Measurements from ENCODE around the gene MTR. TPM values are rescaled to one million over a fixed set of nuclear protein-coding genes. Genes with fewer than 3 reads are reported as not detected.

MTR gene
- total RNA-seq, 1 experiment from 2014 or later, result 19.4 TPM

- Histone ChIP-seq H4K20me1 (ENCODE audit: insufficient read depth, low read depth, low read length) (no peaks in the 10 kb centered on the region), H3K79me2 (ENCODE audit: low read length) (no peaks in the 10 kb centered on the region), H3K27me3 (ENCODE audit: low read length) (no peaks in the 10 kb centered on the region), H3K9ac (ENCODE audit: low read length) (no peak overlapping the region), H3K9me3 (ENCODE audit: low read length) (no peaks in the 10 kb centered on the region), H3K36me3 (ENCODE audit: insufficient read depth, low read length) (peaks cover 21% of the 10 kb centered on the region; the same call in 1 of the 2 replicates), H3K27ac (ENCODE audit: low read length) (no peak overlapping the region), H2AFZ (ENCODE audit: low read length) (no peak overlapping the region), H3K9me2 (replicated peaks; ENCODE audit: insufficient read depth, low read length) (no peaks in the 10 kb centered on the region), H3K4me3 (ENCODE audit: low read length) (no peak overlapping the region), H3K4me1 (ENCODE audit: low read length) (no peaks in the 10 kb centered on the region), H3K4me2 (ENCODE audit: low read depth, low read length, poor library complexity, severe bottlenecking) (no peak overlapping the region)
- no peak for DNase-seq
Measured at GRCh38 chr1:236888903-236889302, 93.8 kb downstream of the MTR start.

- H3K27ac ChIP-seq (ENCODE audit: low read length), result no peak overlapping the region
- no peak overlapping the region for H3K4me3 ChIP-seq (ENCODE audit: low read length)
- H3K9me2 ChIP-seq (replicated peaks; ENCODE audit: insufficient read depth, low read length), result no peaks in the 10 kb centered on the region
- H3K4me1 ChIP-seq (ENCODE audit: low read length), result no peaks in the 10 kb centered on the region
- no peak overlapping the region for H2AFZ ChIP-seq (ENCODE audit: low read length)
- no peaks in the 10 kb centered on the region for H3K9me3 ChIP-seq (ENCODE audit: low read length)
- no peaks in the 10 kb centered on the region for H4K20me1 ChIP-seq (ENCODE audit: insufficient read depth, low read depth, low read length)
- no peak for DNase-seq
- H3K4me2 ChIP-seq (ENCODE audit: low read depth, low read length, poor library complexity, severe bottlenecking), result no peak overlapping the region
- no peaks in the 10 kb centered on the region for H3K79me2 ChIP-seq (ENCODE audit: low read length)
- no peaks in the 10 kb centered on the region for H3K27me3 ChIP-seq (ENCODE audit: low read length)
- H3K36me3 ChIP-seq (ENCODE audit: insufficient read depth, low read length), result peaks cover 23% of the 10 kb centered on the region; the same call in 1 of the 2 replicates
- no peak overlapping the region for H3K9ac ChIP-seq (ENCODE audit: low read length)
Measured at GRCh38 chr1:236890152-236891056, 95.3 kb downstream of the MTR start.

- no peak for DNase-seq
- no peak overlapping the region for H3K4me3 ChIP-seq (ENCODE audit: low read length)
Measured at GRCh38 chr1:236893626-236894545, 98.8 kb downstream of the MTR start.

GRCh38 chr1:236895665-236896387, 100.7 kb downstream of the MTR start:
- Histone ChIP-seq H3K4me3 (ENCODE audit: low read length) (no peak overlapping the region), H4K20me1 (ENCODE audit: insufficient read depth, low read depth, low read length) (no peaks in the 10 kb centered on the region), H3K4me1 (ENCODE audit: low read length) (no peaks in the 10 kb centered on the region), H3K27me3 (ENCODE audit: low read length) (no peaks in the 10 kb centered on the region), H3K9ac (ENCODE audit: low read length) (no peak overlapping the region), H3K27ac (ENCODE audit: low read length) (no peak overlapping the region), H3K36me3 (ENCODE audit: insufficient read depth, low read length) (peaks cover 31% of the 10 kb centered on the region; the same call in 1 of the 2 replicates), H3K9me3 (ENCODE audit: low read length) (no peaks in the 10 kb centered on the region), H3K79me2 (ENCODE audit: low read length) (no peaks in the 10 kb centered on the region), H3K4me2 (ENCODE audit: low read depth, low read length, poor library complexity, severe bottlenecking) (no peak overlapping the region), H2AFZ (ENCODE audit: low read length) (no peak overlapping the region), H3K9me2 (replicated peaks; ENCODE audit: insufficient read depth, low read length) (no peaks in the 10 kb centered on the region)
- no peak for DNase-seq

More at GRCh38 chr1:236893626-236894545, 98.8 kb downstream of the MTR start:
- no peaks in the 10 kb centered on the region for H3K9me3 ChIP-seq (ENCODE audit: low read length)
- no peaks in the 10 kb centered on the region for H4K20me1 ChIP-seq (ENCODE audit: insufficient read depth, low read depth, low read length)
- peaks cover 22% of the 10 kb centered on the region; the same call in 1 of the 2 replicates for H3K36me3 ChIP-seq (ENCODE audit: insufficient read depth, low read length)
- H3K4me2 ChIP-seq (ENCODE audit: low read depth, low read length, poor library complexity, severe bottlenecking), result no peak overlapping the region
- H3K27me3 ChIP-seq (ENCODE audit: low read length), result no peaks in the 10 kb centered on the region
- H3K9ac ChIP-seq (ENCODE audit: low read length), result no peak overlapping the region
- no peaks in the 10 kb centered on the region for H3K9me2 ChIP-seq (replicated peaks; ENCODE audit: insufficient read depth, low read length)
- no peak overlapping the region for H3K27ac ChIP-seq (ENCODE audit: low read length)
- no peak overlapping the region for H2AFZ ChIP-seq (ENCODE audit: low read length)
- no peaks in the 10 kb centered on the region for H3K79me2 ChIP-seq (ENCODE audit: low read length)
- H3K4me1 ChIP-seq (ENCODE audit: low read length), result no peaks in the 10 kb centered on the region

GRCh38 chr1:236896716-236897115, 101.6 kb downstream of the MTR start:
- no peaks in the 10 kb centered on the region for H3K27me3 ChIP-seq (ENCODE audit: low read length)
- H3K36me3 ChIP-seq (ENCODE audit: insufficient read depth, low read length), result peaks cover 35% of the 10 kb centered on the region; the same call in 1 of the 2 replicates
- no peaks in the 10 kb centered on the region for H3K9me3 ChIP-seq (ENCODE audit: low read length)
- no peak overlapping the region for H3K4me2 ChIP-seq (ENCODE audit: low read depth, low read length, poor library complexity, severe bottlenecking)
- H3K79me2 ChIP-seq (ENCODE audit: low read length), result no peaks in the 10 kb centered on the region
- H2AFZ ChIP-seq (ENCODE audit: low read length), result no peak overlapping the region
- H3K9me2 ChIP-seq (replicated peaks; ENCODE audit: insufficient read depth, low read length), result no peaks in the 10 kb centered on the region
- no peaks in the 10 kb centered on the region for H3K4me1 ChIP-seq (ENCODE audit: low read length)
- no peak overlapping the region for H3K27ac ChIP-seq (ENCODE audit: low read length)
- no peak overlapping the region for H3K9ac ChIP-seq (ENCODE audit: low read length)
- no peak for DNase-seq
- H3K4me3 ChIP-seq (ENCODE audit: low read length), result no peak overlapping the region
- H4K20me1 ChIP-seq (ENCODE audit: insufficient read depth, low read depth, low read length), result no peaks in the 10 kb centered on the region

GRCh38 chr1:236904892-236905741, 110.0 kb downstream of the MTR start:
- H3K4me2 ChIP-seq (ENCODE audit: low read depth, low read length, poor library complexity, severe bottlenecking), result no peak overlapping the region

GRCh38 chr1:236907205-236907604, 112.1 kb downstream of the MTR start:
- Histone ChIP-seq H3K27ac (ENCODE audit: low read length) (no peak overlapping the region), H3K9me2 (replicated peaks; ENCODE audit: insufficient read depth, low read length) (no peaks in the 10 kb centered on the region), H3K27me3 (ENCODE audit: low read length) (no peaks in the 10 kb centered on the region), H3K4me2 (ENCODE audit: low read depth, low read length, poor library complexity, severe bottlenecking) (no peak overlapping the region), H3K36me3 (ENCODE audit: insufficient read depth, low read length) (peaks cover 7% of the 10 kb centered on the region), H4K20me1 (ENCODE audit: insufficient read depth, low read depth, low read length) (no peaks in the 10 kb centered on the region), H3K9me3 (ENCODE audit: low read length) (no peaks in the 10 kb centered on the region), H2AFZ (ENCODE audit: low read length) (no peak overlapping the region), H3K4me3 (ENCODE audit: low read length) (no peak overlapping the region), H3K79me2 (ENCODE audit: low read length) (no peaks in the 10 kb centered on the region), H3K4me1 (ENCODE audit: low read length) (no peaks in the 10 kb centered on the region), H3K9ac (ENCODE audit: low read length) (no peak overlapping the region)
- DNase-seq, result no peak

More at GRCh38 chr1:236904892-236905741, 110.0 kb downstream of the MTR start:
- Histone ChIP-seq H3K27ac (ENCODE audit: low read length) (no peak overlapping the region), H4K20me1 (ENCODE audit: insufficient read depth, low read depth, low read length) (no peaks in the 10 kb centered on the region), H3K36me3 (ENCODE audit: insufficient read depth, low read length) (peaks cover 12% of the 10 kb centered on the region), H2AFZ (ENCODE audit: low read length) (no peak overlapping the region), H3K9ac (ENCODE audit: low read length) (no peak overlapping the region), H3K9me2 (replicated peaks; ENCODE audit: insufficient read depth, low read length) (no peaks in the 10 kb centered on the region), H3K27me3 (ENCODE audit: low read length) (no peaks in the 10 kb centered on the region), H3K4me1 (ENCODE audit: low read length) (no peaks in the 10 kb centered on the region), H3K79me2 (ENCODE audit: low read length) (no peaks in the 10 kb centered on the region), H3K9me3 (ENCODE audit: low read length) (no peaks in the 10 kb centered on the region), H3K4me3 (ENCODE audit: low read length) (no peak overlapping the region)
- no peak for DNase-seq
